ENCODE data around the gene COX6A1.
"Not testable (repeated sequence)": the region's sequence is repeated elsewhere in the genome, so short reads cannot be mapped to it uniquely, and the experiment has no call there.

The COX6A1 gene

GRCh38 chr12:120428597-120429229 lies 9.2 kb upstream of the COX6A1 start:
- no peak for DNase-seq

DNA sequence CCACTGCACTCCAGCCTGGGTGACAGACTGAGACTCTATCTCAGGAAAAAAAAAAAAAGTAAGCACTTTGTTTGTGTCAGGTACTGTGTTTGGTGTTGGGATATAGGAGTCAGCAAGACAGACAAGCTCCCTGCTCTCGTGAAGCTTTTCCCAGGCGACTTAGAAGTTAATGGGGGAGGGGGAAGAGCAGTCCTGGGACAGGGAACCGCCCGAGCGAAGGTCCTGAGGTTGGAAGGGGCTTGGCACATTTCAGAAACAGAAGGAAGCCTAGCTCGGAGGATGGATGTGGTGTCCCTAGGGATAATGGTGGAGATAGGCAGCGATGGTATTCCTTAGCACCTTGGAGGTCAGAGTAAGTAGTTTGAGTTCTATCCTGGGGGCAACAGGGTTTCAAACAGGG lies 8.5 kb upstream of the COX6A1 start:
- no peak for DNase-seq

- DNase-seq: no peak
Measured at GRCh38 chr12:120432772-120433525, 5.0 kb upstream of the COX6A1 start.

- DNase-seq: no peak
Measured at GRCh38 chr12:120438495-120439198, 734 bp downstream of the COX6A1 start.

GRCh38 chr12:120439646-120440247 lies 1.8 kb downstream of the COX6A1 start:
- DNase-seq: peak; percentile 67 to 84 (median 67)

DNA sequence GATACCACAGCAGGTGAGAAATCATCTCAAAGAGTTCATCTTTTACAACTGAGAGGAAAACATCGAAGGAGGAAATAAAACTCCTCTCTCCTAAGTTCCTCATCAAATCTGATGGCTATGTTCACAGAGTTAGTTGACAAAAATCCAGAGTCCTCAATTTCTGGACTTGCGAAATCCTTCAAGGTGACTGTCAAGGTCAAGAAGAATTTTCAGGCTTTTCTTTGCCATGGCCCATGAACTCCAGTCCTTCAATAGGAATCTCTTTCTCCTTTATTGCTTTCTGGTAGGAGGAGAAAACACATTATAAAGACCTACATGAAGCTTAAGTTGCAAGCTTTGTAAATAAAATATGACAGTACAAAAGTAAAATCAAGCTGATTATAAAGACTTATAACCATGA lies 6.8 kb downstream of the COX6A1 start:
- DNase-seq: no peak

GRCh38 chr12:120445911-120446843 lies 8.3 kb downstream of the COX6A1 start, which contains the start of the genes GATC and TRIAP1:
Gene GATC, plus strand, starts transcription at chr12:120446444. Its CDS starts 37 bp downstream, at chr12:120446481.
Gene TRIAP1, minus strand, starts transcription at chr12:120446384. Its CDS starts 12 bp downstream, at chr12:120446372.
- peak; percentile 88 to 93 (median 91) for DNase-seq

DNA sequence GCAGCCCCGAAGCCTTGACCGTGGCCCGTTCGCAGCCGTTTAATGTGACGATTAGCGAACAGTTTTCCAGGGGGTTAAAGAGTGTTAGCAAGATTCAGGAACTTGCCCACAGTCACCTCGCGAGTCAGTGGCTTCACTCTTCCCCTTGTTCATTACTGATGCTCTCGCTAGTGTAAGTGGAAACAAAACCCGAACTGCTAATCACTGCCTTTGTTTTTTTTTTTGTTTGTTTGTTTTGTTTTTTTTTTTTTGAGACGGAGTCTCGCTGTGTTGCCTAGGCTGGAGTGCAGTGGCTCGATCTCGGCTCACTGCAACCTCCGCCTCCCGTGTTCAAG lies 8.9 kb downstream of the COX6A1 start:
- not testable (repeated sequence) for DNase-seq

GRCh38 chr12:120447992-120448391 lies 10.1 kb downstream of the COX6A1 start:
- no peak for DNase-seq

- not testable (repeated sequence) for DNase-seq
Measured at GRCh38 chr12:120452524-120452923, 14.6 kb downstream of the COX6A1 start.

DNA sequence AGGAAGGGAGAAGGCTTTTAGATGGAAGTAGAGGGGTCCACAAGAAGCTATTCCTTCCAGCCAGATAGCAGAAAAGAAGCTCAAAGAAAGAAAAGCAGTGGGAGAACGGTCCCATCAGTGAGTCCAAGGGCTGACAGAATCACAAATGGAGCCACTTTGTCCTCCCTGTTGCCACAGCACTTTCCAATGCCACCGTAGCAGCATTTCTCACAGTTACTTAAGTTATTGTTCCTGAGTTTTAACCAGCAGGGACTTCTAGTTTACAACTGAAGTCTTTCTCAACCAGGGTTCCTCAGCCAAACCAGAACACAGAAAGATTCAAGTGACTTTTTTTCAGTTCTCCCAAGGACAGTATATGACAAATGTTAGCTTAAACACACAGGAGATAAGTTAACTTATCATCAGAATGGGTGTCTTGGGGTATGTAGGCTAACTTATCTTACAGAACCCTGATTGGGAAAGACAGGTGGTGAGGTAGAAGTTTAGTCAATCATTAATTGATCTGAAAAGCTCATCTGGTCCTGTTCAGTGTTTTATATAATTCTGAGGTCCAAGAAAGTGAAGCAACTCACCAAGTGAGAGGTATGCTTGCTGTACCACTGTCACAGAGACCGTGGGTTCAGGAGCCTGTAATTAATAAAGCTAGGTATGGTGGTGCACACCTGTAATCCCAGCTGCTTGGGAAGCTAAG lies 15.3 kb downstream of the COX6A1 start:
- no peak for DNase-seq

DNA sequence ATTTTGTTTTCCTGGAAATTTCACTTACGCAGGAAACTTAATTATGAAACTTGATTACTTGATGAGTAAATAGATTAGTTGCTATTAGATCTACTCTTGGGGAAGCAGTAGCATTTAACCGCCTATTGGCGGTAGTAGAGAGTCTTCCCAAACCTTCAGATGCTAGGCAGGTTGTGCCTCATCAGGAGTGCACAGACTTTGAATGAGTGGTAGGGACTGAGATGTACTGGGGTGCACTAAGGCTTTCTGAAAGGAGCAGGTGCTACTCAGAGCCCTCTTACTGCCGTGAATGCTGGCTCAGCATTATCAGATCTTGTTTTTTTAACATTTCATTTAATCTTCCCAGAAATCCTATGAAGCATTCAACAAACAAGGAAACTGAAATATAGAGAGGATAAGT lies 16.1 kb downstream of the COX6A1 start:
- DNase-seq: peak; percentile 44 to 60 (median 56)

DNA sequence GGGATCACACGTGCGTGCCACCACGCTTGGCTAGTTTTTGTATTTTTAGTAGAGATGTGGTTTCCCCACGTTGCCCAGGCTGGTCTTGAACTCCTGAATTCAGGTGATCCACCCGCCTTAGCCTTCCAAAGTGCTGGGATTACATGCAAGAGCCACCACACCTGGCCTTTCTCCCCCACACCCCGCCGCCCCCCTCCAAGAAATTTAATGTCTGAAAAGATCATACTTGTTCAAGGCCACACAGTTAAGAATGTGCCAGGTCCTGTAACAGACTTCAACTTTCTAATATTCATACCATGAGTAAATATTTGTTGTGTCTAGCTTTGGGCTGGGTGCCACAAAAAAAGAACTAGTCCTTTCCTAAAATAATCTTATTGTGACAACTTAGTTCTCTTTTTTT lies 17.4 kb downstream of the COX6A1 start:
- DNase-seq: no peak

- no peak for DNase-seq
Measured at GRCh38 chr12:120457133-120457532, 19.2 kb downstream of the COX6A1 start.

DNA sequence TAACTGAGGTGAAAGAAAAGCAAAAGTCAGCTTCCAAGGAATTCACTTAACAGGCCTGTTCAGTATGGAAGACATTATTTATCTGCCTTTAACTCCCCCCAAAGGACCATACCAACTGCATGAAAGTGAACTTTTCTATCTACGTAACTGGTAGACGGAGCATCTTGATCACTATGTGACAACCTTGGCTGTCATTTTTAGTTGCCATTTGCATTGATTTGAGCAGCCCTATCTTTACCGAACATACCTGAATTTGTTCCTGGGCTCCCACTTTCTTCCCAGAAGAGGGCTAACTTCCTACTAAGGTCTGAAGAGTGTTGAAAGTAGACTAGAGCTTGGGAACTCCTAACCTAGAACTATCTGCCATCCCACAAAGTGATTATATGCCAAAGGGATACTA lies 22.2 kb downstream of the COX6A1 start:
- no peak for DNase-seq

GRCh38 chr12:120462099-120462640 lies 24.3 kb downstream of the COX6A1 start:
- DNase-seq: no peak

GRCh38 chr12:120463712-120464111 lies 25.8 kb downstream of the COX6A1 start:
- no peak for DNase-seq

GRCh38 chr12:120465756-120466155 lies 27.8 kb downstream of the COX6A1 start:
- peak; percentile 45 to 73 (median 59) for DNase-seq

- DNase-seq: peak; percentile 53 to 65 (median 64)
Measured at GRCh38 chr12:120466560-120467315, 28.8 kb downstream of the COX6A1 start.

GRCh38 chr12:120467439-120467838 lies 29.5 kb downstream of the COX6A1 start:
- no peak for DNase-seq
